CD14-positive monocyte (primary cell): Measurements from ENCODE around the gene GPC5. TPM values are rescaled to one million over a fixed set of nuclear protein-coding genes. Genes with fewer than 3 reads are reported as not detected.

Source experiments
- DNase-seq, 3 donors: peaks; one replicate each; pipeline ENCODE4 v3.0.0-alpha.2; 2011 to 2022
- H2AFZ ChIP-seq: 2 replicates; pipeline ENCODE4 v1.6.0; 2012; ENCODE audit warnings: mild to moderate bottlenecking, low read depth, low read length, inconsistent platforms; ENCODE audit not compliant: insufficient read depth, poor library complexity, severe bottlenecking
- H3K27ac ChIP-seq, 2 donors: 1 replicate in 1 of 2; 2 replicates in 1 of 2; pipeline ENCODE4 v1.5.1; 2012 to 2013; ENCODE audit warnings: low read length in 2 of 2, control low read depth in 1 of 2, inconsistent platforms in 1 of 2, low read depth in 1 of 2, mild to moderate bottlenecking in 1 of 2
- H3K27me3 ChIP-seq, 2 donors: one replicate each; pipeline versions ENCODE4 v1.6.0 to v1.6.1; 2011 to 2013; ENCODE audit warnings: low read length in 2 of 2; ENCODE audit not compliant: control insufficient read depth in 2 of 2, insufficient read depth in 2 of 2
- H3K36me3 ChIP-seq, 2 donors: replicated peaks in 1 of 2; 1 replicate in 1 of 2; 2 replicates in 1 of 2; pipeline versions ENCODE4 v1.5.1 to v1.6.1; 2012 to 2013; ENCODE audit warnings: low read length in 2 of 2, control low read depth in 1 of 2, inconsistent platforms in 1 of 2, mild to moderate bottlenecking in 1 of 2; ENCODE audit not compliant: insufficient read depth in 2 of 2, control insufficient read depth in 1 of 2
- H3K4me1 ChIP-seq, 2 donors: 1 replicate in 1 of 2; 2 replicates in 1 of 2; pipeline versions ENCODE4 v1.5.1 to v1.6.1; 2012 to 2013; ENCODE audit warnings: low read length in 2 of 2, control low read depth in 1 of 2, inconsistent platforms in 1 of 2, mild to moderate bottlenecking in 1 of 2, moderate library complexity in 1 of 2; ENCODE audit not compliant: insufficient read depth in 2 of 2, control insufficient read depth in 1 of 2
- H3K4me2 ChIP-seq: replicated peaks from 2 replicates; pipeline ENCODE3; 2012; ENCODE audit warnings: low read length, moderate library complexity, mild to moderate bottlenecking; ENCODE audit not compliant: poor library complexity, severe bottlenecking; ENCODE audit errors: extremely low read depth
- H3K4me3 ChIP-seq, 3 experiments: fragments of 200-600 bp in 1 of 3; sonication (generic) in 1 of 3; replicated peaks in 1 of 3; 1 replicate in 2 of 3; 2 replicates in 1 of 3; pipeline ENCODE4 v1.5.1; 2011 to 2013; ENCODE audit warnings: low read length in 3 of 3, mild to moderate bottlenecking in 3 of 3, control low read depth in 2 of 3, low read depth in 2 of 3, inconsistent platforms in 1 of 3, moderate library complexity in 1 of 3
- H3K79me2 ChIP-seq: 2 replicates; pipeline ENCODE4 v1.6.0; 2012; ENCODE audit warnings: mild to moderate bottlenecking, control low read depth, inconsistent platforms, low read length, moderate library complexity; ENCODE audit not compliant: insufficient read depth
- H3K9ac ChIP-seq: 2 replicates; pipeline ENCODE4 v1.6.0; 2017; ENCODE audit warnings: low read length, mild to moderate bottlenecking; ENCODE audit not compliant: insufficient read depth, poor library complexity, severe bottlenecking
- H3K9me3 ChIP-seq, 2 donors: replicated peaks in 1 of 2; 1 replicate in 1 of 2; 2 replicates in 1 of 2; pipeline versions ENCODE4 v1.5.1 to v1.6.1; 2012 to 2013; ENCODE audit warnings: low read length in 2 of 2, control low read depth in 1 of 2; ENCODE audit not compliant: control insufficient read depth in 1 of 2, insufficient read depth in 1 of 2
- H4K20me1 ChIP-seq: 2 replicates; pipeline ENCODE4 v1.6.0; 2012; ENCODE audit warnings: mild to moderate bottlenecking, low read length, control low read depth, moderate library complexity; ENCODE audit not compliant: insufficient read depth
- H3K27ac Mint-ChIP-seq, 7 donors: one replicate each; pipeline ENCODE4 v1.8.0; 2020; ENCODE audit warnings: mild to moderate bottlenecking in 7 of 7, mixed read lengths in 7 of 7, moderate library complexity in 6 of 7, inconsistent platforms in 2 of 7
- H3K27me3 Mint-ChIP-seq, 3 donors: one replicate each; pipeline ENCODE4 v1.8.0; 2021 to 2022; ENCODE audit warnings: low read depth in 3 of 3, mild to moderate bottlenecking in 3 of 3, mixed read lengths in 3 of 3, moderate library complexity in 3 of 3, inconsistent platforms in 1 of 3
- H3K36me3 Mint-ChIP-seq, 2 donors: one replicate each; pipeline ENCODE4 v1.8.0; 2020; ENCODE audit warnings: mixed read lengths in 2 of 2, inconsistent platforms in 1 of 2, mild to moderate bottlenecking in 1 of 2
- H3K4me1 Mint-ChIP-seq: one replicate; pipeline ENCODE4 v1.8.0; 2020; ENCODE audit warnings: mild to moderate bottlenecking, mixed read lengths
- H3K4me3 Mint-ChIP-seq, 2 donors: one replicate each; pipeline ENCODE4 v1.8.0; 2020; ENCODE audit warnings: mild to moderate bottlenecking in 2 of 2, mixed read lengths in 2 of 2, moderate library complexity in 1 of 2
- H3K9me3 Mint-ChIP-seq, 7 donors: one replicate each; pipeline ENCODE4 v1.8.0; 2020 to 2022; ENCODE audit warnings: mixed read lengths in 7 of 7, mild to moderate bottlenecking in 6 of 7, moderate library complexity in 6 of 7, inconsistent platforms in 2 of 7
- WGBS: methylation state at CpG from one replicate; pipeline ENCODE4 v1.1.5; 2013; ENCODE audit warnings: missing lambda C conversion rate; ENCODE audit not compliant: insufficient coverage; 5-methylcytosine and 5-hydroxymethylcytosine counted together
- intact Hi-C, 2 donors: fragments of 100-400 bp; cut with micrococcal nuclease; formaldehyde crosslinking; loops; one replicate each; pipeline versions ENCODE4 v1.15.0 to v1.15.1; 2023
- polyA plus RNA-seq, 3 donors: library from polyadenylated mRNA; depleted of rRNA in 1 of 3; unstranded in 2 of 3; stranded (reverse) in 1 of 3; fragments of 300-500 nt in 2 of 3; fragments of >200 nt in 1 of 3; fragmentation: Illumina TruSeq in 2 of 3; gene quantifications; 1 replicate in 2 of 3; 2 replicates in 1 of 3; pipeline ENCODE4 v1.2.3, GENCODE V29; 2012 to 2021
- TF ChIP-seq, protein P1 (sequence below): fragments of 200-600 bp; IDR thresholded peaks from one replicate; pipeline ENCODE4 v1.8.0; 2022; ENCODE audit warnings: antibody characterized with exemption, mild to moderate bottlenecking

The GPC5 gene
- polyA plus RNA-seq, 3 donors: not detected

DNA sequence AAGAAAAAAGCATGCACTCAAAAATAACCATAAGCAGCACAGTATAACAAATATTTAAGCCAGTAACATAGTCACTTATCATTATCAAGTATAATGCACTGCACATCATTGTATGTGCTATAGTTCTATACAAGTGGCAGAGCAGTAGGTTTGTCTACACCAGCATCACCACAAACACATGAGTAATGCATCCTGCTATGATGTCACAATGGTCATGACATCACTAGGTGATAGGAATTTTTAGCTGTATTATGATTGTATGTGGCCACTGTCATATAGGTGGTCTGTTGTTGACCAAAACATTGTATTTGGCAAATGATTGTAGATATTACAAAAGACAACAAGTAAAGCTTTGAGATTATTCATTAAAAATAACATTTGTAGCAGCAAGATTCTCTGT, 967.5 kb downstream of the GPC5 start:
- peaks cover 0 to 2% (median 0%) of the 10 kb centered on the region in 3 donors for H3K27me3 Mint-ChIP-seq
- Histone ChIP-seq H3K79me2 (no peaks in the 10 kb centered on the region), H3K27me3 (no peaks in the 10 kb centered on the region), H3K4me3 (no peak overlapping the region), H4K20me1 (no peaks in the 10 kb centered on the region), H3K36me3 (no peaks in the 10 kb centered on the region), H2AFZ (no peak overlapping the region), H3K4me2 (no peak overlapping the region), H3K9me3 (peaks cover 12 to 19% of the 10 kb centered on the region in 2 donors), H3K4me1 (no peaks in the 10 kb centered on the region), H3K27ac (no peak overlapping the region), H3K9ac (no peak overlapping the region)
- no peak overlapping the region for H3K4me3 Mint-ChIP-seq
- no peaks in the 10 kb centered on the region for H3K36me3 Mint-ChIP-seq
- peaks cover 0 to 12% (median 6%) of the 10 kb centered on the region in 7 donors for H3K9me3 Mint-ChIP-seq
- H3K4me1 Mint-ChIP-seq: no peaks in the 10 kb centered on the region
- intact Hi-C loops: no loop called here
- H3K27ac Mint-ChIP-seq: no peak overlapping the region
- no peak for DNase-seq
- TF ChIP-seq, protein P1, sequence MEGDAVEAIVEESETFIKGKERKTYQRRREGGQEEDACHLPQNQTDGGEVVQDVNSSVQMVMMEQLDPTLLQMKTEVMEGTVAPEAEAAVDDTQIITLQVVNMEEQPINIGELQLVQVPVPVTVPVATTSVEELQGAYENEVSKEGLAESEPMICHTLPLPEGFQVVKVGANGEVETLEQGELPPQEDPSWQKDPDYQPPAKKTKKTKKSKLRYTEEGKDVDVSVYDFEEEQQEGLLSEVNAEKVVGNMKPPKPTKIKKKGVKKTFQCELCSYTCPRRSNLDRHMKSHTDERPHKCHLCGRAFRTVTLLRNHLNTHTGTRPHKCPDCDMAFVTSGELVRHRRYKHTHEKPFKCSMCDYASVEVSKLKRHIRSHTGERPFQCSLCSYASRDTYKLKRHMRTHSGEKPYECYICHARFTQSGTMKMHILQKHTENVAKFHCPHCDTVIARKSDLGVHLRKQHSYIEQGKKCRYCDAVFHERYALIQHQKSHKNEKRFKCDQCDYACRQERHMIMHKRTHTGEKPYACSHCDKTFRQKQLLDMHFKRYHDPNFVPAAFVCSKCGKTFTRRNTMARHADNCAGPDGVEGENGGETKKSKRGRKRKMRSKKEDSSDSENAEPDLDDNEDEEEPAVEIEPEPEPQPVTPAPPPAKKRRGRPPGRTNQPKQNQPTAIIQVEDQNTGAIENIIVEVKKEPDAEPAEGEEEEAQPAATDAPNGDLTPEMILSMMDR: no peak

DNA sequence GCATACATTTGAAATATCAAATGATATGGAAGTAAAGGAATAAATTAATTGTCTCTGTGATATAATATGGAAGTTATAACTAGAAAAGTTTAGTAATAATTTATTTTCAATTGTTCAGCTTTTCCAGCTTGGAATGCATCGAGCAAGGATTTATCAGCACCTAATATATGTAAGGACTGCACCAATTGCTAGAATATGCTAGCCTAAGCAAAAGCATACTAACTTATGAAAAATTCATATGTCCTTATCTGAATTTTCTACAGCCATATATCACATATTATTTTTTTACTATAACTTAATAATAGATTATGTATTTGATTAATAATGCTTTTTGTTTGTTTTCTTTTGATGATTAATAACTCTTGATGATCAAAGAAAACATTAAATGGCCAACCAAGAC, 979.0 kb downstream of the GPC5 start:
- H3K36me3 ChIP-seq: no peaks in the 10 kb centered on the region
- no peak overlapping the region for H3K4me3 ChIP-seq
- no peak for DNase-seq
- no peak overlapping the region for H3K9ac ChIP-seq
- H3K4me2 ChIP-seq: no peak overlapping the region
- peaks cover 0 to 8% of the 10 kb centered on the region in 2 donors for H3K9me3 ChIP-seq
- Mint-ChIP-seq H3K9me3 (peaks cover 2 to 11% (median 4%) of the 10 kb centered on the region in 7 donors), H3K27me3 (no peaks in the 10 kb centered on the region), H3K4me1 (no peaks in the 10 kb centered on the region), H3K27ac (no peak overlapping the region), H3K4me3 (no peak overlapping the region), H3K36me3 (no peaks in the 10 kb centered on the region)
- no peaks in the 10 kb centered on the region for H4K20me1 ChIP-seq
- no peaks in the 10 kb centered on the region for H3K4me1 ChIP-seq
- H3K27me3 ChIP-seq: no peaks in the 10 kb centered on the region
- H3K79me2 ChIP-seq: no peaks in the 10 kb centered on the region
- no peak overlapping the region for H2AFZ ChIP-seq
- H3K27ac ChIP-seq: no peak overlapping the region
- no CpG with 5 or more reads among the region's 1 CpG for WGBS
- intact Hi-C loops: no loop called here
- TF ChIP-seq, protein P1: no peak
